Skeletal muscle tissue (tissue), 4 donors: ENCODE data around the gene ZBTB12. TPM values are rescaled to one million over a fixed set of nuclear protein-coding genes. Genes with fewer than 3 reads are reported as not detected.

Source experiments
- H3K27ac ChIP-seq: one replicate; pipeline ENCODE4 v1.7.0; 2013; ENCODE audit warnings: mild to moderate bottlenecking, low read depth, low read length, inconsistent platforms
- H3K27me3 ChIP-seq, 3 donors: one replicate each; pipeline ENCODE4 v1.7.0; 2013; ENCODE audit warnings: low read length in 3 of 3; ENCODE audit not compliant: control insufficient read depth in 3 of 3, insufficient read depth in 3 of 3
- H3K36me3 ChIP-seq, 3 donors: one replicate each; pipeline ENCODE4 v1.7.0; 2013; ENCODE audit warnings: low read length in 3 of 3; ENCODE audit not compliant: control insufficient read depth in 3 of 3, insufficient read depth in 3 of 3
- H3K4me1 ChIP-seq, 3 donors: one replicate each; pipeline ENCODE4 v1.7.0; 2013; ENCODE audit warnings: low read length in 3 of 3, mild to moderate bottlenecking in 3 of 3; ENCODE audit not compliant: control insufficient read depth in 3 of 3, insufficient read depth in 3 of 3
- H3K4me3 ChIP-seq, 3 donors: one replicate each; pipeline ENCODE4 v1.7.0; 2013; ENCODE audit warnings: low read length in 3 of 3
- H3K9ac ChIP-seq, 3 donors: one replicate each; pipeline ENCODE4 v1.7.0; 2013; ENCODE audit warnings: low read length in 3 of 3, mild to moderate bottlenecking in 3 of 3, moderate library complexity in 2 of 3, low read depth in 1 of 3
- H3K9me3 ChIP-seq, 3 donors: one replicate each; pipeline ENCODE4 v1.7.0; 2013; ENCODE audit warnings: low read length in 3 of 3; ENCODE audit not compliant: control insufficient read depth in 3 of 3
- total RNA-seq: library from RNA; depleted of rRNA; stranded (reverse); fragments of >200 nt; gene quantifications from one replicate; pipeline ENCODE4 v1.2.3, GENCODE V29; 2014
- donor health status: Osteomylitis.

The ZBTB12 gene
- total RNA-seq, 1 donor from 2014 or later, result 6.3 TPM

GRCh38 chr6:31879143-31879542 lies 22.7 kb downstream of the ZBTB12 start:
- no peak overlapping the region for H3K4me3 ChIP-seq
- no peaks in the 10 kb centered on the region for H3K27me3 ChIP-seq
- peaks cover 0 to 3% (median 0%) of the 10 kb centered on the region in 3 donors for H3K4me1 ChIP-seq
- H3K27ac ChIP-seq, result no peak overlapping the region
- H3K36me3 ChIP-seq, result peaks cover 37 to 39% (median 39%) of the 10 kb centered on the region in 3 donors
- H3K9ac ChIP-seq, result no peak overlapping the region
- no peaks in the 10 kb centered on the region for H3K9me3 ChIP-seq

DNA sequence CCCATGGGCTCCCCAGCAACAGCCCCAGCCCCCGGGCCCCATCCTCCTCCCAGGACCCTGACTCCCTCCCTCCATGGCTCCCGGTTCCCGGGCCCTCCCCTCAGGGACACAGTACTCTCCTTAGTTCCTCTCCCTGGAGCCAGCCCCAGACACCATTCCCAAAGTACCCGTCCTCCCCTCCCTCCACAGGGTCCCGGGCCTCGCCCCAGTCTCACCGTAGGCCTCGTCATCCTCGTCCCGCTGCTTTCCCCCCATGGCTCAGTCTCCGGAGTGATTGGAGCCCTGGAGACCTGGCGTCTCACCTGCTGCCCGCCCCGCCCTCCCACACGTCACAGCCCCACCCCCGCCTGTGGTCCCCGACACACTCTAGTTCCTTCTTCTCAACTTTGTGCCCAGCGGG lies 23.2 kb downstream of the ZBTB12 start, which contains the start of gene SLC44A4:
Gene SLC44A4, minus strand, starts transcription at position 272 of the 400 bp plus-strand sequence. Its CDS starts 17 bp downstream, at position 255.
- peaks cover 35 to 38% (median 36%) of the 10 kb centered on the region in 3 donors for H3K36me3 ChIP-seq
- no peaks in the 10 kb centered on the region for H3K27me3 ChIP-seq
- no peak within 1 kb of the TSS for H3K4me3 ChIP-seq
- no peak within 1 kb of the TSS for H3K27ac ChIP-seq
- peaks cover 0 to 3% (median 0%) of the 10 kb centered on the region in 3 donors for H3K4me1 ChIP-seq
- no peak within 1 kb of the TSS for H3K9ac ChIP-seq
- H3K9me3 ChIP-seq, result no peaks in the 10 kb centered on the region

DNA sequence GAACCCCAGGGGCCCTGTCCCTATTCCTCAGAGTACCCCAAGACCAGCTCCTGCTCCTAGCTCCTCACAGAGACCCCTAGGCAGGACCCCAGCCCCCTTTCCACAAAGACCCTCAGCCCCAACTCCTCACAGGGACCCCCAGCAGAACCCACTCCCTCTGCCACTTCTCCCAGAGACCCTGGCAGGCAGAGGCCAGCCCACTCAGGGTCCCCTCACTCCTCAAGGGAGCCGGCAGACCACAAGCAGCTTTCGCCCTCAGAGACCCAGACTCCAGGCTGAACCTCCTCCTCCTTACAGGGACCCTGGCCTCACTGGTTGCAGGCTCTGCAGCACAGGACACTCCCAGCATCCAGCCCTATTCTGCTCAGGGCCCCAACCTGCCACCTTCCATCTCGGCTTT lies 23.7 kb downstream of the ZBTB12 start:
- no peak overlapping the region for H3K9ac ChIP-seq
- no peak overlapping the region for H3K27ac ChIP-seq
- peaks cover 0 to 3% (median 0%) of the 10 kb centered on the region in 3 donors for H3K4me1 ChIP-seq
- H3K4me3 ChIP-seq, result no peak overlapping the region
- H3K27me3 ChIP-seq, result no peaks in the 10 kb centered on the region
- no peaks in the 10 kb centered on the region for H3K9me3 ChIP-seq
- peaks cover 30 to 33% (median 31%) of the 10 kb centered on the region in 3 donors for H3K36me3 ChIP-seq

- Histone ChIP-seq H3K9ac (no peak overlapping the region), H3K4me3 (no peak overlapping the region)
Measured at GRCh38 chr6:31877651-31878161, 24.2 kb downstream of the ZBTB12 start.

DNA sequence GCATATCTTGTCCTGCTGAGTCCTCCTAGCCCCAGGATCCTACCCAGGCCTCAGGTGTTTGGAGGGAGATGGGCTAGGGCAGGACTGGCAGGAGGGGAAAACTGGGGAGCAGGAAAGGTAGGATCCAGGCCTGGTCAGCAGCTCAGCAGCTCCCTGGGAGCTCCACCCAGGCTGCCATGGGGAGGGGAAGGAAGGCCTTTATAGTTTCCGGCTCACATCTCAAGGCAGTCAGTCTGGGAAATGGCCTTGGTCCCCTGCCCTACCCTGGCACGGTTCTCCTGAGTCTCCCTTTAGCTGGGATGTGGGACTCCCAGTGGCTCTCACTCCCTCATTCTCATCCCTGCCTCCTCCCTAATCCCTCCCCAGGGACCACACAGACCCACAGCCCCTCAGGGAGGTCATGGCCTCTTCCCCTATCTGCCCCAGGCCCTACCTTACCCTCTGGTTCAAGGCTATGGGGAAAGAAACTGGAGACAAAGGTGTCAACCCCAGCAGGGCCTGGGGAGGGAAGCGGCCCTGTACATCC lies 24.7 kb downstream of the ZBTB12 start:
- no peak overlapping the region for H3K27ac ChIP-seq
- H3K27me3 ChIP-seq, result no peaks in the 10 kb centered on the region
- peaks cover 0 to 3% (median 0%) of the 10 kb centered on the region in 3 donors for H3K4me1 ChIP-seq
- peaks cover 21 to 24% (median 21%) of the 10 kb centered on the region in 3 donors for H3K36me3 ChIP-seq
- no peaks in the 10 kb centered on the region for H3K9me3 ChIP-seq
- H3K9ac ChIP-seq, result no peak overlapping the region
- H3K4me3 ChIP-seq, result no peak overlapping the region

More at GRCh38 chr6:31877651-31878161, 24.2 kb downstream of the ZBTB12 start:
- Histone ChIP-seq H3K36me3 (peaks cover 26 to 29% (median 26%) of the 10 kb centered on the region in 3 donors), H3K9me3 (no peaks in the 10 kb centered on the region), H3K27me3 (no peaks in the 10 kb centered on the region), H3K4me1 (peaks cover 0 to 3% (median 0%) of the 10 kb centered on the region in 3 donors), H3K27ac (no peak overlapping the region)

DNA sequence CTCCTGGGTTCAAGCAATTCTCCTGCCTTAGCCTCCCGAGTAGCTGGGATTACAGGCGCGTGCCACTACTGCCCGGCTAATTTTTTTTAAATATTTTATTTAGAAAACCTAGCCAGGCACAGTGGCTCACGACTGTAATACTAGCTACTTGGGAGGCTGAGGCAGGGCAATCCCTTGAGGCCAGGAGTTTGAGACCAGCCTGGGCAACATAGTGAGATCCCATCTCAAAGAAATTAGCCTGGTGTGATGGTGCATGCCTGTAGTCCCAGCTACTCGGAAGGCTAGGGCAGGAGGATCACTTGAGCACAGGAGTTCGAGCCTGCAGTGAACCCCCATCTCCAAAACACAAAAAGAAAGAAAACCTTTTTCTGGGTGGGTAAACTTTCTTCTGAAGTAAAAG lies 25.5 kb downstream of the ZBTB12 start:
- peaks cover 15 to 19% (median 16%) of the 10 kb centered on the region in 3 donors for H3K36me3 ChIP-seq
- H3K4me3 ChIP-seq, result no peak overlapping the region
- H3K27me3 ChIP-seq, result no peaks in the 10 kb centered on the region
- H3K9ac ChIP-seq, result no peak overlapping the region
- H3K9me3 ChIP-seq, result no peaks in the 10 kb centered on the region
- H3K4me1 ChIP-seq, result peaks cover 0 to 3% (median 0%) of the 10 kb centered on the region in 3 donors
- H3K27ac ChIP-seq, result no peak overlapping the region

- H3K9ac ChIP-seq, result no peak overlapping the region
- H3K4me1 ChIP-seq, result peaks cover 0 to 3% (median 0%) of the 10 kb centered on the region in 3 donors
- no peak overlapping the region for H3K4me3 ChIP-seq
- no peak overlapping the region for H3K27ac ChIP-seq
- H3K36me3 ChIP-seq, result peaks cover 11 to 14% (median 11%) of the 10 kb centered on the region in 3 donors
- no peaks in the 10 kb centered on the region for H3K27me3 ChIP-seq
- no peaks in the 10 kb centered on the region for H3K9me3 ChIP-seq
Measured at GRCh38 chr6:31875877-31876276, 26.0 kb downstream of the ZBTB12 start.

- H3K27me3 ChIP-seq, result peaks cover 0 to 3% (median 0%) of the 10 kb centered on the region in 3 donors
- H3K36me3 ChIP-seq, result peaks cover 4 to 6% (median 5%) of the 10 kb centered on the region in 3 donors
- H3K9ac ChIP-seq, result no peak overlapping the region
- H3K9me3 ChIP-seq, result no peaks in the 10 kb centered on the region
- no peak overlapping the region for H3K4me3 ChIP-seq
- peaks cover 0 to 3% (median 0%) of the 10 kb centered on the region in 3 donors for H3K4me1 ChIP-seq
- no peak overlapping the region for H3K27ac ChIP-seq
Measured at GRCh38 chr6:31874836-31875572, 26.9 kb downstream of the ZBTB12 start.

GRCh38 chr6:31874084-31874670 lies 27.7 kb downstream of the ZBTB12 start:
- no peak overlapping the region for H3K4me3 ChIP-seq
- peaks cover 0 to 3% (median 0%) of the 10 kb centered on the region in 3 donors for H3K4me1 ChIP-seq
- no peaks in the 10 kb centered on the region for H3K9me3 ChIP-seq
- H3K36me3 ChIP-seq, result no peaks in the 10 kb centered on the region
- no peak overlapping the region for H3K9ac ChIP-seq
- H3K27me3 ChIP-seq, result peaks cover 0 to 5% (median 0%) of the 10 kb centered on the region in 3 donors
- no peak overlapping the region for H3K27ac ChIP-seq
